HUES64 (cell line): ENCODE data around the gene SORCS3.

Source experiments
- H3K27ac ChIP-seq: 2 replicates; pipeline ENCODE4 v1.7.0; 2013; ENCODE audit warnings: low read depth, low read length, inconsistent platforms
- H3K27me3 ChIP-seq: 2 replicates; pipeline ENCODE4 v1.6.1; 2013; ENCODE audit warnings: mild to moderate bottlenecking, low read length; ENCODE audit not compliant: insufficient read depth
- H3K36me3 ChIP-seq: 2 replicates; pipeline ENCODE4 v1.6.1; 2013; ENCODE audit warnings: mild to moderate bottlenecking, low read length; ENCODE audit not compliant: insufficient read depth
- H3K4me1 ChIP-seq: 2 replicates; pipeline ENCODE4 v1.6.1; 2013; ENCODE audit warnings: mild to moderate bottlenecking, low read length, moderate library complexity; ENCODE audit not compliant: insufficient read depth
- H3K4me3 ChIP-seq: 2 replicates; pipeline ENCODE4 v1.5.1; 2013; ENCODE audit warnings: mild to moderate bottlenecking, low read length, moderate library complexity
- H3K9ac ChIP-seq: 2 replicates; pipeline ENCODE4 v1.6.1; 2013; ENCODE audit warnings: mild to moderate bottlenecking, low read depth, low read length
- H3K9me3 ChIP-seq: 2 replicates; pipeline ENCODE4 v1.6.1; 2013; ENCODE audit warnings: low read depth, low read length; ENCODE audit not compliant: insufficient read depth
- WGBS: fragments of 150-250, 120-280 bp; methylation state at CpG from one replicate; pipeline ENCODE4 v1.1.7; 2013; ENCODE audit warnings: missing lambda C conversion rate; 5-methylcytosine and 5-hydroxymethylcytosine counted together

Gene SORCS3

GRCh38 chr10:104622598-104623209 lies 18.4 kb upstream of the SORCS3 start:
- 17% methylated on average over 3 of the region's 4 CpGs for WGBS
- no peaks in the 10 kb centered on the region; the same call in 1 of the 2 replicates for H3K27me3 ChIP-seq
- H3K4me1 ChIP-seq: no peaks in the 10 kb centered on the region
- H3K4me3 ChIP-seq: no peak overlapping the region
- H3K27ac ChIP-seq: no peak overlapping the region
- no peak overlapping the region for H3K9ac ChIP-seq
- no peaks in the 10 kb centered on the region for H3K9me3 ChIP-seq
- no peaks in the 10 kb centered on the region for H3K36me3 ChIP-seq

- 94% methylated on average over 26 of the region's 26 CpGs for WGBS
- no peak overlapping the region for H3K9ac ChIP-seq
- H3K4me1 ChIP-seq: no peaks in the 10 kb centered on the region
- no peaks in the 10 kb centered on the region for H3K36me3 ChIP-seq
- no peaks in the 10 kb centered on the region for H3K9me3 ChIP-seq
- H3K4me3 ChIP-seq: no peak overlapping the region
- H3K27me3 ChIP-seq: peaks cover 2% of the 10 kb centered on the region; the same call in 1 of the 2 replicates
- H3K27ac ChIP-seq: no peak overlapping the region
Measured at GRCh38 chr10:104630731-104631130, 10.4 kb upstream of the SORCS3 start.

GRCh38 chr10:104631946-104632345 lies 9.1 kb upstream of the SORCS3 start:
- Histone ChIP-seq H3K27ac (no peak overlapping the region), H3K4me3 (no peak overlapping the region), H3K9me3 (no peaks in the 10 kb centered on the region), H3K36me3 (no peaks in the 10 kb centered on the region), H3K4me1 (no peaks in the 10 kb centered on the region), H3K27me3 (peaks cover 6% of the 10 kb centered on the region), H3K9ac (no peak overlapping the region)
- 60% methylated on average over 3 of the region's 3 CpGs for WGBS

GRCh38 chr10:104638861-104639589 lies 2.1 kb upstream of the SORCS3 start:
- no peak overlapping the region for H3K27ac ChIP-seq
- WGBS: under 1% methylated on average over 42 of the region's 42 CpGs
- H3K9me3 ChIP-seq: no peaks in the 10 kb centered on the region
- H3K4me3 ChIP-seq: peak overlapping the region; percentile 69
- H3K36me3 ChIP-seq: no peaks in the 10 kb centered on the region
- H3K4me1 ChIP-seq: no peaks in the 10 kb centered on the region
- no peak overlapping the region for H3K9ac ChIP-seq
- H3K27me3 ChIP-seq: peaks cover 75% of the 10 kb centered on the region

GRCh38 chr10:104639590-104640338 lies 1.3 kb upstream of the SORCS3 start:
- Histone ChIP-seq H3K9me3 (no peaks in the 10 kb centered on the region), H3K4me1 (no peaks in the 10 kb centered on the region), H3K27me3 (peaks cover 82% of the 10 kb centered on the region), H3K36me3 (no peaks in the 10 kb centered on the region), H3K4me3 (peak overlapping the region; percentile 69), H3K27ac (no peak overlapping the region), H3K9ac (no peak overlapping the region)
- WGBS: 2% methylated on average over 40 of the region's 40 CpGs

GRCh38 chr10:104640339-104641186 lies 527 bp upstream of the SORCS3 start:
- Histone ChIP-seq H3K9me3 (no peaks in the 10 kb centered on the region), H3K4me3 (peak overlapping the region; percentile 69), H3K27me3 (peaks cover 90% of the 10 kb centered on the region), H3K27ac (no peak overlapping the region), H3K36me3 (no peaks in the 10 kb centered on the region), H3K4me1 (no peaks in the 10 kb centered on the region), H3K9ac (no peak overlapping the region)
- WGBS: under 1% methylated on average over 80 of the region's 82 CpGs

GRCh38 chr10:104641937-104642657 lies 1.0 kb downstream of the SORCS3 start:
- H3K9me3 ChIP-seq: no peaks in the 10 kb centered on the region
- H3K36me3 ChIP-seq: no peaks in the 10 kb centered on the region
- H3K27me3 ChIP-seq: peaks cover 95% of the 10 kb centered on the region
- 1% methylated on average over 30 of the region's 47 CpGs for WGBS
- H3K9ac ChIP-seq: peak overlapping the region; percentile 53; the same call in 1 of the 2 replicates
- H3K27ac ChIP-seq: no peak overlapping the region
- H3K4me1 ChIP-seq: no peaks in the 10 kb centered on the region
- peak overlapping the region; percentile 69 for H3K4me3 ChIP-seq

- no peaks in the 10 kb centered on the region for H3K4me1 ChIP-seq
- H3K4me3 ChIP-seq: peak overlapping the region; percentile 69
- peak overlapping the region; percentile 53; the same call in 1 of the 2 replicates for H3K9ac ChIP-seq
- no peaks in the 10 kb centered on the region for H3K36me3 ChIP-seq
- H3K27ac ChIP-seq: no peak overlapping the region
- WGBS: 12% methylated on average over 43 of the region's 43 CpGs
- peaks cover 89% of the 10 kb centered on the region for H3K27me3 ChIP-seq
- no peaks in the 10 kb centered on the region for H3K9me3 ChIP-seq
Measured at GRCh38 chr10:104642658-104643302, 1.7 kb downstream of the SORCS3 start.

GRCh38 chr10:104643303-104643663 lies 2.2 kb downstream of the SORCS3 start:
- Histone ChIP-seq H3K27me3 (peaks cover 84% of the 10 kb centered on the region), H3K9me3 (no peaks in the 10 kb centered on the region), H3K27ac (no peak overlapping the region), H3K9ac (no peak overlapping the region), H3K4me1 (no peaks in the 10 kb centered on the region), H3K36me3 (no peaks in the 10 kb centered on the region), H3K4me3 (no peak overlapping the region)
- WGBS: 93% methylated on average over 11 of the region's 11 CpGs

GRCh38 chr10:104646146-104646545 lies 5.1 kb downstream of the SORCS3 start:
- no peaks in the 10 kb centered on the region for H3K36me3 ChIP-seq
- no peak overlapping the region for H3K27ac ChIP-seq
- H3K27me3 ChIP-seq: peaks cover 55% of the 10 kb centered on the region
- no peaks in the 10 kb centered on the region for H3K9me3 ChIP-seq
- H3K9ac ChIP-seq: no peak overlapping the region
- 85% methylated on average over 1 of the region's 1 CpG for WGBS
- no peak overlapping the region for H3K4me3 ChIP-seq
- no peaks in the 10 kb centered on the region for H3K4me1 ChIP-seq
